GM12801 (cell line): ENCODE results near the gene TMOD1.

Experiments used
- TF ChIP-seq, protein P1 (sequence below): IDR thresholded peaks from one replicate; pipeline ENCODE4 v1.5.1; 2011; ENCODE audit warnings: control low read depth; ENCODE audit not compliant: insufficient read length; ENCODE audit errors: extremely low read depth

TMOD1 gene

DNA sequence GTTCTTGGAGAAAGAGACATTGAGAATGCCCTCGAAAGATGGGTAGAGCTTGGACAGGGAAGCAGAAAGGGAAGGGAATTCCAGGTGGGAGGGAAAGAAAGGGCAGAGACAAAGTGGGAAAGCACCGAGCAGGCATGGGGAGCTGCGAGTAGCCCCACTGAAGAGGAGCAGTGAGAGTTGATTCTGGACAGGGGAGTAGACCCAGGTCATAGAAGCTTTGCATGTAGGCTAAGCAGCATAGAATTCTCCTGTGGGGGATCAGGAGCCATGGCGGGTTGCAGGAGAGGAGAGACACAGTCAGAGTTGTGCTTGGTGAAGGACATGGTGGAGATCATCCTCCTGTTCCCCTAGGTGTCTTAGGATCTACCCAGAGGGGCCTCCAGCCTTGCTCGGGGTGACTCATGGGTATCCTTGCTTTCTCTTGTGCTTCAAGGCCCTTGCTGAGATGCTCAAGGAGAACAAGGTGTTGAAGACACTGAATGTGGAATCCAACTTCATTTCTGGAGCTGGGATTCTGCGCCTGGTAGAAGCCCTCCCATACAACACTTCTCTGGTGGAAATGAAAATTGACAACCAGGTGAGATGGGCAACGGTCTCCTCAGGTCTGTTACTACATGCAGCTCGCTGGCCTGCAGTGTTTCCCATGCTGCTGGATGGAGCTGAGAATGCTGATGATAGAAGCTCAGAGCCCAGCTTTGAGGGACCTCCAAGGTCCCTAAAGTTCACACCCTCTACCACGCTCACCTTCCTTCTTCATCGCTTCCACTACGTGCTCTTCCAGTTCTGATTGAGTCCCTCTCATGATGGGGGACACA, 67.2 kb downstream of the TMOD1 start:
- TF ChIP-seq, protein P1, sequence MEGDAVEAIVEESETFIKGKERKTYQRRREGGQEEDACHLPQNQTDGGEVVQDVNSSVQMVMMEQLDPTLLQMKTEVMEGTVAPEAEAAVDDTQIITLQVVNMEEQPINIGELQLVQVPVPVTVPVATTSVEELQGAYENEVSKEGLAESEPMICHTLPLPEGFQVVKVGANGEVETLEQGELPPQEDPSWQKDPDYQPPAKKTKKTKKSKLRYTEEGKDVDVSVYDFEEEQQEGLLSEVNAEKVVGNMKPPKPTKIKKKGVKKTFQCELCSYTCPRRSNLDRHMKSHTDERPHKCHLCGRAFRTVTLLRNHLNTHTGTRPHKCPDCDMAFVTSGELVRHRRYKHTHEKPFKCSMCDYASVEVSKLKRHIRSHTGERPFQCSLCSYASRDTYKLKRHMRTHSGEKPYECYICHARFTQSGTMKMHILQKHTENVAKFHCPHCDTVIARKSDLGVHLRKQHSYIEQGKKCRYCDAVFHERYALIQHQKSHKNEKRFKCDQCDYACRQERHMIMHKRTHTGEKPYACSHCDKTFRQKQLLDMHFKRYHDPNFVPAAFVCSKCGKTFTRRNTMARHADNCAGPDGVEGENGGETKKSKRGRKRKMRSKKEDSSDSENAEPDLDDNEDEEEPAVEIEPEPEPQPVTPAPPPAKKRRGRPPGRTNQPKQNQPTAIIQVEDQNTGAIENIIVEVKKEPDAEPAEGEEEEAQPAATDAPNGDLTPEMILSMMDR: no peak

DNA sequence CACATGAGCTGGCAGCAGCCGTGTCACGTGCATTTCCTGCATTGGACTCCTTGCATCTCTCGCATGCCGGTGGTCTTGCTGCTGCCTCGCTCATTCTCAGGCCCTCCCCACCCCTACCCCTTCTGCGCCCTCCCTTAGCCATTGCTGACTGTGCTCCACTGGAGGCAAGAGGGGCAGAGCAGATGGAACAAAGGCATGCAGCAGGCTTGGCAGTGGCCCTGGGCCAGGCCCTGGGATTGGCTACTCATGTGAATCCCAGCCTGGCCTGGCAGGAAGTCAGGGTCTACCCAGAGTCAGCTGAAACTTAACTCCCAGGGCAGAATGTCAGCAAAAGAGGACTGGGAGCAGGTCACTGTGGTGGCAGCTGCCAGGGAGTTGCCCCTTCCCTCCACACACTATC, 69.4 kb downstream of the TMOD1 start:
- TF ChIP-seq, protein P1: no peak

DNA sequence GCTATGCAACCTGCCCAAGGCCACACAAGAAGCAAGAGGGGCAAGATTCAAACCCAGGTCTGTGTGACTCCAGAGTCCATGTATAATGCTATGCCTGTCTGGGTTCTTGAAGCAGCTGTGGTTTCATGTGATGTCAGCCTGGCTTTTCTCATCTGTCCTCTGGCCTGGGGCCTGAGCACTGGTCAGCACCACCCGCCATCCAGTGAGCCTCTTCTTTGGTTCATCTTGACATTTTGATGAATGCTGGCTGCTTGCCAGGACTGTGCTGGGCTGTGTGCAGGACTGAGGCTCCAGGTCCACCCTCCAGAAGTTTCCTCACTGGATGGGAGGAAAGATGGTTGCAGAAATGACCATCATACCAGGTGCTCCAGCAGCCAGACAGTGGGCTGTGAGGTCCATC, 70.2 kb downstream of the TMOD1 start:
- TF ChIP-seq, protein P1: no peak

DNA sequence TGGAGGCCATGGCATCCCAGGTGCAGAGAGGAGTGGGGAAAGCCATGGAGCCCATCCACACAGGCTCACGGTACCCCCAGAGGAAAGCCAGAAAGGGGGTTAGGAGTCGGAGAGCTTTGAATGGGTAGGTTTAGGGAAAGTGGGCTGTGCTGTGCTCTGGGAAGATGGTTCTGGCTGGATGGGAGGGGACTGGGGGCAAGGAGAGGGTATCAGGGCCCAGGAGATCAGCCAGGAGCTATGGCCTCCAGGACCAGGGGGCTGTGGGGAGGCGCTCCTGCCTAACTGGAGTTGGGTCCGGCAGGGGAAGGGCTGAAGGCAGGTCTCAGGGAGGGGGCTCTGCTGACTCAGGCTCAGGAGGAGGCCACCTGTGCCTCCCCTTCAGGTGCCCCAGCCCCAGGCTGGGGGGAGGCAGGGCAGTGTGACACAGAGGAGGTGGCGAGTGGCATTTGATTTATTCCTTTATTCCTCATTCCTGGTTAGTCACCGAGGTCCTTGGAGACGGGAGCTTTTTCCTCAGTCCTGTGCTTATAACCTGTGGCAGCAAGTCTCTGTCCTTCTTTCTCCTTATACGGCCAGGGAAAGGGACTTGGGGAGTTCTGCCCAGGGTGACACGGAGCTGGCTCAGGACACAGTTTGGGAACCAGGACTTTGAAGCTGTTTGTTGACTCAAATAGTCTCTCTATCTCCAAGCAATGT, 70.9 kb downstream of the TMOD1 start:
- TF ChIP-seq, protein P1: no peak

DNA sequence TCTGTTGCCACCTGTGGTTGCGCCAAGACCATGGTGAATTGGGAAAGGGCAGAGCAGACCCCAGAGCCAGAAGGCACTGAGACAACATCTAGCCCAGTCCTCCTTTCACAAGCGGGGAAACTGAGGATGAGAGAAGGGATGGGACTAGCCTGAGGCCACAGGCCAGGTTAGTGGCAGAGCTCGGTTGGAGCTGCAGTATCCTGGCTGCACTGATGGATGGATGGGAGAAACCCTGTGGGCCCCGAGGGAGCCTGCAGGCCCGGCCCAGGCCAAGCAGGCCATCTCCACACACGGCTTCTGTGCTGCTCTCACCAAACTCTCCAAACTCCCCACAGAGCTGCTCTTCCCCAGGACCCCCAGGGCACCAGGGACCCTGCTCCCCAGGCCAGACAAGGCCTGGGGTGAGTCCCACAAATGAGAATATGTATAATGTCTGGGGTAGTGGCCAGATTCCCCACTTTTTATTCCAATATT, 71.5 kb downstream of the TMOD1 start:
- TF ChIP-seq, protein P1: no peak

DNA sequence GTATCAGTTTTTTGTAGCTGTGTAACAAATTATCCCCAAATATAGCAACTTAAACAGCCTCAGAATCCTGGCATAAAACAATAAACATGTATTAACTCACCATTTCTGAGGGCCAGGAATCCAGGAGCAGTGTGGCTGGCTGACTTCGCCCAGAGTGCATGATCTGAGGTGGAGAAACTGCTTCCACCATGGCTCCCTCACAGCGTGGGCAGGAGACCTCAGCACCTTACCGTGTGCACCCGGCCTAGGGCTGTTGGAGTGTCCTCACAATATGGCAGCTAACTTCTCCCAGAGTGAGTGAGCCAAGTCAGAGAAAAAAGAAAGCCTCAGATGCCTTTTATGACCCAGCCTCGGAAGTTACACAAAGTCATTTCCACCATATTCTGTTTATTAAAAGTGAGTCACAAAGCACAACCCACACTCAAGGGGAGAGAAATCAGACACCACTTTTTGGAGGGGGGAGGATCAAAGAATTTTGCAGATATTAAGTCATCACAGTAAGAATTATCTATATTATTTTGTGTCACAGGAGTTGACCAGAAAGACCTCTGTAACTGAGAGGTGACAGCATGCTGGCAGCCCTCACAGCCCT, 72.1 kb downstream of the TMOD1 start:
- TF ChIP-seq, protein P1: no peak

DNA sequence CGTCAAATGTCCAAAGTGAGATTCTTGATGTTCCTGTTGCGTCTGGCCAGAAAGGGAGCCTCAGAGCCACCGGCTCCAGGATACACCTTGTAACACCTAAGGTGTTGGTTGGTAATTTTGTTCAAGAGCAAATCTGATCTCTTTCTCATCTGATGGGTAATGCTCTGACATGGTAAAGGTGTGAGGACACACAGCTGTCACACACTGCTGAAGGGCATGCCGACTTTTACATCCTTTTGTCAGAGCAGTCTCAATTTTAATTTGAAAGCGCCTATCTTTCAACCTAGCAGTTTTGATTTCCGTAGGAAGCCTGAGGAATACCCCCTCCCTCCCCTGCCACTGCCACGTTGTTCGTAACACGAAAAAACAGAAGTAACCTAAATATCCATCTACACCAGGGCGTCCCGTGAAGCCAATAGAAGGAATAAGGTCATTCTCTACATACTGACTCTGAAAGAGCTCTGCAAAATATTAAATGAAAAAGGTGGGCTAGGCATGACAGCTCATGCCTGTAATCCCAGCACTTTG, 74.3 kb downstream of the TMOD1 start:
- TF ChIP-seq, protein P1: no peak
